SH-SY5Y (cell line): ENCODE results near the gene TCP11L1.

ENCODE experiments used
- GATA2 ChIP-seq: IDR thresholded peaks from 2 replicates; pipeline ENCODE4 v1.6.1; 2011; ENCODE audit warnings: mild to moderate bottlenecking, low read depth, low read length
- GATA3 ChIP-seq: IDR thresholded peaks from 2 replicates; pipeline ENCODE4 v1.6.1; 2011; ENCODE audit warnings: low read depth, mild to moderate bottlenecking, low read length, moderate library complexity

GRCh38 chr11:33028537-33028914 is 10.8 kb upstream of the TCP11L1 start:
- TF ChIP-seq GATA3: no peak
- no peak for TF ChIP-seq GATA2
